ENCODE measurements around the gene C20orf144.

- TF ChIP-seq CTCF (conservative IDR thresholded peaks at IDR 0.05; ENCODE audit: low read depth, low read length) (no peak), EZH2 (IDR thresholded peaks at IDR 0.05; ENCODE audit: low read length, unreplicated experiment) (no peak), EZH2phosphoT487 (IDR thresholded peaks at IDR 0.05; ENCODE audit: borderline replicate concordance, low read length) (no peak)
Measured at GRCh38 chr20:33630507-33630906, 31.6 kb upstream of the C20orf144 start.

Data from PC-3 (cell line).